ENCODE results near the gene PRDM1.

Gene PRDM1

DNA sequence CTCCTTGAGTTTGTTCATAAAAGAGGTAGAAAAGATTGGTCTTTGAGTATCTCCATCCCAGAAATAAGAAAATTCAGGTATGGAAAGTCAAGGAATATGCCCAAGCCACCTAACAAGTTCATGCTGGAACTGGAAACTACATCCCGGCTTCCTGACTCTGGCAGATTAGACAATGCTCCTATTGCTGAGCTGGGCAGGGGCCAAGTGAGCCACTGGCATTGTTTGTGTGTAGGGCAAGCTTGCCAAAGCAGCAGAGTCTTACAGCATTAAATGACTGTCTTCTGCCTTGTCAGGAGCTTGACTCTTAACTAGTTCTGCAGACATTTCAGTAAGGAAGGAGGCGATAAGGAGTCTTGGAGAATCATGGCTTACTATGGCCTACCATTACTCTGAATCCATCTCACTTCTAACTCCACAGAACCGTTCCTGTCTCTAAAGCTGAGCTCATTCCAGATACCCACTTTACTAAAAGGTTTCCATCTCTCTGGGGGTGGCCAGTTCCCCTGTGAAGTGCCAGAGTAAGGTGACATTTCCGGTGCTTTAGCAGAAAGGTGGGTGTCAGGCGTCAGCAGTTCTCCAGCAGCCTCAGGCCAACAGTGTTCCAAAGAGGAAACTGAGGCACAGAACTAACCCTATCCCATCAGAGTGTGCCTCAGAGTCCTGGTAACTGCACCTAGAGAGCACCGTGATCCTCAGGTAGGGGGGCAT is 30.1 kb downstream of the PRDM1 start:
- no peak for DNase-seq (ENCODE audit: low spot score)

DNA sequence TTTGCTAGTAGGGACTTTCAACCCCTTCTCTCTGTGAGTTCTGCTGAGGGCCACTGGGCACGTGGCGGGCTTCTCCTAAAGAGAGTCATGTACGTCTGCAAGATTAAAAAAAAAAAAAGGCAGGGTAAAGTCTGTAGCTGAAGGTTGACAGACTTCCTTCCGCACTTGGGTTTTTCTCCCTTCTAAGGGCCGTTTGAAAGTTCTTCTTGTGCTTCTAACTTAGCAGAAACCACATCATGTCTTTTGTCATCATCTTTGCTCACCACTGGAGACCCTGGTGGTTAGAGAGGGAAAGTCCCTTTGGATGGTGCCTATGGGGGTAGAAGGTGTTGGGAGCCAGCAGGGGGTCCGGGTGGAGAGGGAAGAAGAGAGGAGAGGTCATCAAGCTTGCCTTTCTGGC is 31.4 kb downstream of the PRDM1 start:
- no peak for DNase-seq (ENCODE audit: low spot score)

DNA sequence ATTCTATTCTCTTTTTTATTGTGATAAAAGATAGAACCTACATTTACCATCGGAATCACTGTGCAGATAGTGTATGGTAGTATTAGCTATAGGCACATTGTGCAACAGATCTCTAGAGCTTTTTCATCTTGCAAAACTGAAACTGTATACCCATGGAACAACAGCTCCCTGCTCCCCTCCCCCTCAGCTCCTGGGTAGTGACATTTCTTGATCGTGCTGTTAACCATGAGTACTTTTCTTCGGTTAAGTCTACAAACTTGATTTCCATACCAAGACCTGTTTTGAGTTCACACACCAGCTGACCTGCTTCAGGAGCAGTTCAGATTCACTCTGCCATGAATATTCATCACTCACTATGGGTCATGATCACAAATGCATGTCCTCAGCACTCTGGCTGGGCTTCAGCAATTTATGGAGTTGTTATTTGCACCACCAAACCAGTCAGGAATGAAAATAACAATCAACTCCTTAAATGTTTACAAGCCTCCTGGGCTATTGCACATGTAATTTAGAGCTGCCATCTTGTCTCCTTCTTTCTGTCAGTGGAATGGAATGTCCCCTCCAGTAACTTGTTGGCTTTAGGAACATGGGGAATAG is 32.8 kb downstream of the PRDM1 start:
- no peak for DNase-seq (ENCODE audit: low spot score)

DNA sequence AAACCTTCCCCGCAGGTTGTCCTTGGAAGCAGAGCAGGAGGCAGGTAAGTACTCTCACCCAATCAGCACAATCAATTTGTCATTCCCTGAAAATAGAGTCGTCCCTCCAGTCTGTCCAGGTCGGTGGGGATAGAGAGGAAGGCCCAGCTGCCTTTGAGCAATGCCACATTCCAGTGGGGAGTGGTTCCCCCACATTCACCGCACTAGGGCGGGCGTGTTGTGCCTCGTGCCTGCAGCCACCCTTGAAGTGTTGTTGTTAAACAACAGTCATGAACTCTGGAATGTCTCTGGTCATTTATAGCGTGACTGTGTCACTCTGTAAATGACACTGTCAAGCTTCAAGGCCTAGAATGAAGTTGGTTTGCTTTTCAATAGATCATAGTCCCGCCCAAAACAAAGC is 33.4 kb downstream of the PRDM1 start:
- DNase-seq (ENCODE audit: low spot score), result no peak

DNA sequence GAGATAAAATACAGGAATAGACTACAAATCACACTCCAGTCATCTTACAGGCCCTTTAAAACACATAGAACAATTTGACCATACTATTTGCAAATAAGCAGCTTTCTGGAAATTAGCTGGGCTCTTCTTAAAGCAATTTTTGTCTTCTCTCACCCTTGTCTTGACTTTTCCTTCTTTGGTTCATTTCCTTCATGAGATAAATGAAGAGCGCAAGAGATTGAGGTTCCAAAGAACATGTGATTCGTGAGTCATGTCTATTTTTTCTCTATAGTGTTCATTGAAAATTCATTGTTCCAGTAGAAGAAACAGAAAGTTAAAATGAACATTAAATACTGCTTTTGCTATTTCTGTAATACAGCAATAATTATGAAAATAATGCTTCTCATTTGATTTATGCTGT is 33.9 kb downstream of the PRDM1 start:
- no peak for DNase-seq (ENCODE audit: low spot score)

DNA sequence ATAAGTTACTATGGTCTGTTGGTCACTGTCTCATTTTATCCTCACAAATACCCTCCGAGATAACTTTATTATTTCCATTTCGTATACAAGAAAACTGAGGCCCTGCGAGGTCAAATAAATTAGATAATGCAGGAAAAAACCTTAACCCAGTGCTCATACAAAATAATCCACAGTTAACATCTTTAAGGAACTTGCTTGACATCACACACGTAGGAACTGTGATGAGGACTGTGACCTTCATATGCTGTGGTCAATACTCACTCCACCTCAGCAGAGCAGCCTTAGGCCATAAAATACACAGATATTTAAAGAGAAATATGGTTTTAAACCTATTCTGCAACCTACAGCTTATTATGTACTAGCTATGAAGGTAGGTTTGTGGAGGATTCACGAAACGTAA is 34.3 kb downstream of the PRDM1 start:
- DNase-seq (ENCODE audit: low spot score), result no peak

DNA sequence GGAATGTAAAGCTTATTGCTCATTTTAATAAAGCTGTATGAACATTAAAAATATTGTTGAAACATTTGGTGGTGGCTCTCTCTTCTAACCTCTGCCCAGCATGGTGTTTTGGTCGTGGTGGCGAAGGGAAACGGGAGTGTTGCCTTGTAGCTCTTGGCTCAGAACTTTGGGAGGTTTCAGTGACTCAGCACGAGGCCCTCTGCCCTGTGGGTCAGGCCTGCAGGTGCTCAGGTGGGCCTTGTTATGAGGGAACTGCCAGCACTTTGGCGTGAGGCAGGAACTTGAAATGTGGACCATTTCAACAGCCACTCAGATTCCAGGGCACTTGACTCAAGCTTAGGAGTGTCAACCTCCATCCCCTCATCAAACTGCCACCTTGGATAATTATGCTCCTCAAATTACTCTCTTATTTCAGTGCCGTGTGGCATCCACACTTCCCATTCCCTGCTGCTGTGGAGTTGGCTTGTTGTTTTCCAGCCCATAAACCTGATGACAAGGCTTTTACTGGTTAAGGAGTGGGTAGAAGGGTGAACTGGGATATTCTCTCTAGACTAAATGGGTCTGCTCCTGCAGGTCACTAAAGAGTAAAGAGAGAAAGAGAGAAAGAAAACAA is 36.3 kb downstream of the PRDM1 start:
- DNase-seq (ENCODE audit: low spot score), result no peak

DNA sequence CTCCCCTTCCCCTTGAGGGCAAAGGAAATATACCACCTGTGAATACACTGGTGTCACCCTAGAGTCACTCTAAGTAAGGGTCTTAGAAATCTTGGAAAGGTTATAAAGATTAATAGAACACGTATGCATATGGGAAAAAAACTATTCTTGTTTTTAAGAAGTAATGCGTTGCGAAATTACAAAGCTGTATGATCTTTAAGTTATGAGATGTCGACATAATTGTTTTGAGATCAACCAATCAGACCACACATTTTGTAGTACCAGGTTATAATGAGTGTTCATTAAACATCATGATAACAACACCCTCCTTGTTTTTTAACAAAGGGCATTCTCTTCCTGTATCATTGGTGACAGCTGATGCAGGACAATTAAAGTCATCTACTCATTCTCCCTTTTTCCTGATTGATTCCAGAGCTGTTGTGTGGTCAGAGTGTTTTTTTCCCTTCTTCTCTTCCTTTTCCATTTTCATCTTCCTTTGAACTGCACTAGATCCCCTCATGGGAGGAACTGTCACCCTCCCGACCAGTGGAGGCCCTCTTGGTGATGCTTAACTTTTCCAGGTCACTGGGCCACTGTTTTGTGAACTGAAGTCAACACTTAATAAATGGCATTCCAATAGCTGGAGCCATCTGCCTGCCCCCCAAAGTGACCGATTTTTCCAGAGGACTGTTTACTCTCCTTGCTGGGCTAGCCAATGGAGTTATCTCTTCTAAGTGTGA is 37.0 kb downstream of the PRDM1 start:
- no peak for DNase-seq (ENCODE audit: low spot score)

DNA sequence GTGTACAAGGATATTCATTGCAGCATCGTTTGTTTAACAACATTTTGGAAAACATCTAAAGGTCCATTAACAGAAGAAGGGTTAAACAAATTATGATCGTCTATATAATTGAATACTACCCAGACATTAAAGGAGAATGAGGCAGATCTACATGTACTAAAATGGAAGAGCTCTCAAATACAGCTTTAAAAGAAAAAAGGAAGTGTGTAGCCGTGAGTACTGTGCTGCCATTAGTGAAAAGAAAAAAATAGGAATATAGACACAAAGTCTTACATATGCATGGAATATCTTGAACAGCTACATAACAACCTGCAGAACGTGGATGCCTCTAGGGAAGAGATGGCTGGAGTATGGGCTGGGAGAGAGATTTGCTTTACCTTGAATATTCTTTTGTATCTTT is 37.9 kb downstream of the PRDM1 start:
- no peak for DNase-seq (ENCODE audit: low spot score)

DNA sequence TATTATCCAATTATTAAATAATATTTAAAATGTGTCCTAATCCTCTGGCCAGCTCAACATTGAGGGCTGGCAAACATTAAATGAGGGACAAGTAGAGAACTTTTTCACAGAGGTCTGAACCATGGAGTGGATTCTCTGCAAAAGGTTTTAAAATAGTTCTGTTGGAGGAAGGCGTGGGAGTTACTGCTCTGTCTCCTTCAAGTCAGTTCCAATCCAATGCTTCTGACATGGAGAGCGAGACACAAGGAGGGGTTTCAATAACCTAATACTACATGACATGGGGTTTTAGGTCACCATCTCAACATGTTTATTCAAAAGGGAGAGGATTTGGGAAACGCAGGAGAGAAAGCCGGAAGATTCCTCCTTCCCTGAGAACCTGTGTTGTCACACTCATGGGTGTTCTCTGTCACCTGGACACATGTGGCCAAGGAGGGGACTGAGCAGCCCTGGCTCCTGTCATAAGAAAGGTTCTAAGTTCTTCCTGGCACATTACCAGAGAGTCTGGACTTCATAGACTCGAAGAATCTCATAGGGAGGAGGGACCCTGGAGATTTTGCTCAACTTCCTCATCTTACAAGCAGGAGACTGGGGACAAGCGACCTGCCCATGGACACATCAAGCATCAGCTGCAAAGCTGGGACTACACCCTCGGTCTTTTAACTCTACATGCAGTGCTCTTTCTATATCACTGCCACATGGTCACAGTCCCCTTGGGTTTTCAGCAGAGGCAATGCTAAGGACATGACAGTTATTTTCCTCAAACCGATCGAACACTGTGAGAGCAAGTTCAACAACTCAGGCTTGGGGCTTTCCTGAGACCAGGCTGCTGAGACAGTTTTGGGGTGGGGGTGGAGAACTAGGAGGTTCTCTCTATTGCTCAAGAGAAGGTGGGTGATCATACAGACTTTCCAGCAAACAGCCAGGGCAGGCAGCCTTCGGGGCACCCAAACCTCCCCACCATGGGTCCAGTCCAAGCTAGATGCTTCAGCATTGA is 38.6 kb downstream of the PRDM1 start:
- no peak for DNase-seq (ENCODE audit: low spot score)

DNA sequence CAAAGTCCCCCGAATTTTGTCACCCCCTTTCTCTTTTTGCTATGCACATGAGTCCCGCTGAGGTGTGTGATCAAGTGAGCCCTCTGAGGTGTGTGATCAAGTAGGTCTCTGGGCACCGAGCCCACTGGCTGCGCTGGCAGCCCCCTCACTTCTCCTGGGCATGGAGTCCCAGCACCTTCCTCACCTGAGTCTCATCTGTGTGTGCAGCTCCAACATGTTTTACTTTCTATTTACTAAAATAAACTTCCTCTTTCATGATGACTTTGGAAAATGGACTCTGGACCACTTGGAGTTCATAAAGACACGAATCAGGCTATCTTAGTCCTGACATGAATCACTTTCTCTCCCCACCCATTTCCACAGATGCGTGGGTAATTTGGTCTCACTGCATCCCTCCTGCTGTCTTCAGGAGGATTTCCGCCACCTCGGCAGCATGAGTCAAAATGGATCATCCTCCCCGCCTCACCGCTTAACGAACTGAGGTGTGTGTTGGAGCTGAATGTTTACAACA is 39.8 kb downstream of the PRDM1 start:
- no peak for DNase-seq (ENCODE audit: low spot score)

DNA sequence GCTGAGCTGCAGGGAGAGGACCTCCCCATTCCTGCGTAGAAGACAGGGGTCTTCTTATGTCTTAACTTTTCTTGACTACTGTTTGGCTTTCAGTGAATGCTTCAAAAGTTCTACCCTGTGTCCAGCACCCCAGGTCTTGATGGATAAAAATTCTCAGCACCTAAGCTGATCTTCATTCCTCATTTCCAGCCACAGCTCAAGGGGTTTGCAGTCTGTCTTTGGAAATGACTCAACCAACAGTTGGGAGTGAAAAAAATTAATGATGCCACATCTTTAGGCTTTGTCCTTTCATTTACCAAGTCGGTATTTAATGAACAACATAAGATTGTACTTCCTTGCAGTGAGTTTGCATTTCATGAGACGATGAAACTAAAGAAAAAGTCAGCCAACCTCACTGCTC is 40.3 kb downstream of the PRDM1 start:
- DNase-seq (ENCODE audit: low spot score), result no peak

DNA sequence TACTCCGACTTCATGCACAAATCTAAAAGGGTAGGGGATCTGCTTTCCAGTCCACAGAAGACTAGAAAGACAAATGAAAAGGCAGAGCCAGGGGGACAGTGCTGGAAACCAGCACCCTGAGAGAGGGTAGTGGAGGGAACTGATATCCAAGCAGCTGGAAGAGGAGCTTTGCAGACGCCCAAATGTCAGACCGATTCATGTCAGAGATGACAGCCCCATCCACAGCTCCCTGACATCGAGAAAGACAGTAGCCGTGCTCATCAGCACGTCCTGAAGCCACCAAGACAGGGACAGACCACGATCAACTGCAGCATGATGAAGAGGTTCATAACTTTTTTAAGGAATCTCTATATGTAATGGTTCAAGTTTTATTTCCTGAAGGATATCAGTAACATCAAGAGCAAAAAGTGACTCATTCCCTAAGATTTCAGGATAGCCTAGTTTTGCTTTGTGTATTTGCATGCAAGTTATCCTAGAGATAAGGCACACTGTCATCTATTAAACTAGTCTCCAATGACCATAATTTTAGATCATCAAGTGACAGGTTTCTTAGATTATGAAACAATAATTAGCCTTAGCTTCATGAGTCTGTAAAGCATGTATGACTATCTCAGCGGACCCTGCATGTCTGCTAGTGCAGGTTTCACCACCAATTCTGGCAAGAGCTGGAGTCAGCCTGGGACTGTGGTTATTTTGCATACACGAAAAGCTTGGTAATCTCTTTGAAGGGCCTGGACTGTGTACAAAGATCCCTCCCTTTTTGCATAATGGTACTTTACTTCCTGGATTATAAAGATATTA is 43.0 kb downstream of the PRDM1 start:
- no peak for DNase-seq (ENCODE audit: low spot score)

DNA sequence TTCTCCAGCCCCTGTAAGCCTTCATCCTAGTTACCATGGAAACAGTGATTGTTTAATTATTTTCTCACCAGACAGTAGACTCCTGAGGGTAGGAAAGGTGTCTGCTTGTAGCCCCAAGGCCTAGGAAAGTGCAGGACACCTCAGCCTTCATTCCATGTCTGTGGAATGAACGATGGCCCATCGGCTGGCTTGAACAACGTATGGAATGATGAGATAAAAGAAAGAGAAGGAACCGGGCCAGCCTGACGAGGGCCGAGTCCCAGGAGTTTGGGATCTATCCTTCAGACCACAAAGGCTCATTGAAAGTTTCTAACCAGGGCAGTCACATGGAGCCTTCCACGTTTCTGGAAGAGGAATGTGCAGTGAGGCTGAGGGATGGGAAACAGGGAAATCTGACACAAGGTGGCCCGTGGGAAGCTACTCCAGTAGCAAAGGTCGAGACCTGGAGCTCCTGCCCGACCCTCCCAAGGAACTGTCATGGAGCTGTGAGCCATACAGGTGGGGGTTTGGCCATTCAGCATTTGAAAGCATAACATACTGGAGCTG is 46.1 kb downstream of the PRDM1 start:
- DNase-seq (ENCODE audit: low spot score), result no peak

DNA sequence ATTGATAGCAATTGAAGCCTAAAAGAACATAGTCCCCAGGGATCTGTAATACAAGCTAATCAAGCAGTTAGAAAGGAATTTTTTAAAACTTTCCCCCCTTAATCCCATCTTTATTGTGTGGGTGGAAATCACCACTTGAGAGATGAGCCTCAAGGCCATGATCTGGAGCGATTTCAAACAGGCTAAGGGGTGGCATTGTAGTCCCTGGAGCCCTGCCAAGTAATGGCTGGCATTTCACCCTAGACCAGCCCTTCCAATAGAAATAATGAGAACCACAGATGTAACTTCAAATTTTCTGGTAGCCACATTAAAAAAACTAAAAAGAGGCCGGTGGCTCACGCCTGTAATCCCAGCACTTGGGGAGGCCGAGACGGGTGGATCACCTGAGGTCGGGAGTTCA is 46.9 kb downstream of the PRDM1 start:
- DNase-seq (ENCODE audit: low spot score), result no peak

DNA sequence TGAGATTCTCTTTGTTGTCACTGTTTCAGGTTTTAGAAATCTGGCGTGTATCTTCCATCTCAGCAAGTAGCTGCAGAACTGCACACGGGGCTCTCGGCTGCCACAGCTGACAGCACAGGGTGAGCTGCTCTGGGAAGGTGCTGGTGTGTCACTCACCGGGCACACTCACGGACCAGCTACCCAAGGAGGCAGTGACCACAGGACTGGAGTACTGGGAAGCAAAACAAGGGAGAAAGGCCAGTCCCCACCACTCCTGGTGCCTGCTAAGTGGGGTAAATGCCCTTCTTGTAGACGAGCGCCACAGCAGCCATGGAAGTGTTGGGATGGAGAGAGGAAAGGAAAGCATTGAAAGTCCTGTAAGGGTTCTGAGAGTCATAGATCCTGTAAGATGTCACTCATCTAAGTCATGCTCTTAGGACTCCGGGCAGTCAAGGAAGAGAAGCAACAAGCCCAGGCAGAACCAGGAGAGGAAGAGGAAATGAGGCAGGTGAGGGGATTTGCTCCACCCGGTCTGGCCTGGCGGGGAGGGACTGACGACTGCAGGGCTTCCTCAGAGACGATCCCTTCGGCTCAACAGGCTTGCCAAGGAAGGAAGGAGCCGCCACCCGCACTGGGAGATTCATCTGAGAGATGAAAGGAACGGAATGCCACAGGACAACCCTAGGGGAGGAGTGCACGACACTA is 48.1 kb downstream of the PRDM1 start:
- DNase-seq (ENCODE audit: low spot score), result no peak

DNA sequence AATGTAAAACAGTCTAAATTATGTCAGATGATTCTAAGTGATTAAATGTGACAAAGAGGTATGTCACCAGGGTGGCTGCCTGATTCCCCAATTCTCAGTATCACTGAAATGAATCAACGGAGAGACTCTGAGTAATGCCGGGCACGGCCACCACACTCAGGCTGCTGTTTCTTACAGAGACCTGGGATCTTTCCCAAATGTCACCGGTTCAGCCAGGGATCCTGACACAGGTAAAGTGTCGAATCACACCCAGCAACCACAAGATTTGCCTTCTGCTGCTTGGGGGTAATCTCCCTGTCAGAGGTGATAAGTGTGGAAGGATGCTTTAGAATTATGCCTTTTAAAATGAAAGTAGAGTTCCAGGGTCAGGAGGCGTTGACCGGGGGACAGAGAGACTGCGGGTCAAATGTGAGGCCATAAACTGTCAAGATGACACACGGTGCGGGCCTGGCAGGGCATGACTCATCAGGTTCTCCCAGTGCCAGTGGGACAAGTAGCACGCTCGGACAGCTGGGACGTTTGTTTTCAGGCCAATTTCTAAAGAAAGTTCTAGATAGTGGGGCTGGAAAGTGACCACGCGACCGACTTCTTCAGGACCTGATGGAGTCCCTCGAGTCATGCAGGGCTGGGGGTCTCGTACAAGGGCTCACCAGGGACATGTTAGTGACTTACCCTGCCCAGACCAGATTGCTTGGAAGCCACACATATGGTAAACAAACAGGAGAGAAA is 48.9 kb downstream of the PRDM1 start:
- no peak for DNase-seq (ENCODE audit: low spot score)

DNA sequence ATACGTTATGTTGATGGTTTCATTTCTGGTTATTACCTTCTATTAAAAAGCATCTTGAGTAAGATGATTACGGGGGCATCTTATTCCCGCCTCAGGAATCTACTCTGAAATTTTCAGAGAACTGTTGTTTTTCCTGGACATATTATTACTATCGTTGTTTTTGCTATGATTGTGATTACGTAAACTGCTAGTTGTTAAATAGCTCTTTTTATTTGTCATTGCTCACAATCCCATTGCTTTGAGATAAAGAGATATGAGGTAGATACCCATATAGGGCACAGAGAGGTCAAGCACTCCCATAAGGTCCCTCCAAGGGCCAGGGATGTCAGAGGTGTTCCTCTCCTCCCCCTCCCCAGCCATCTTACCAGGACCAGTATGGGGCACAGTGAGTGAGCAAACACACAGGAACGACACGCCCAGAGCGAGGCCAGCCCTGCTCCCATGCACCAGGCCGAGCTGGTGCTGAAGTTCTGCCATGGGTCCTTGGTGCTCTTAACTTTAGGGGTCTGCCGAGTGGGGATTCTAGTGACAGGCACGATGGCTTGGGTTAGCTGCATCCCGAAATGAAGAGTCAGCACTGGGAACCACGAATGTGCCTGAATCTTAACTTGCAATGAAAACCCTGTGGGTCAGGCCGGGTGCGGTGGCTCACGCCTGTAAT is 49.9 kb downstream of the PRDM1 start:
- DNase-seq (ENCODE audit: low spot score), result no peak

DNA sequence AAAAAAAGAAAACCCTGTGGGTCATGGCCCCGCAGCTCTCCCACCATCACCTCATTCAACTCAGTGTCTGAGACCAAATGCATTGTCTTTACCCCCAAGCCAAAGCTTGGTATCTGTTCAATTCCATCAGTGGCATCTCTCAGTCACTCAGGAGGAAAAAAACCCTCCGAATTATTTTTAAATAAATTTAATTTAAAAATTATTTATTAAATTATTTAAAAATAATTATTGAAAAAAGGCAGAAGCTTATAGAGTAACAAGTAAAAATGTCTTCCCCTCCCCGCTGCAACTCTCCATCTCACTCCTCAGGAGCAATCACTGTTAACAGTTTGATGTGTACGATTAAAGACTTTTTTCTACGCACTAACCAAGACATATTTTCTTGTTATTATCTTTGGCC is 50.7 kb downstream of the PRDM1 start:
- no peak for DNase-seq (ENCODE audit: low spot score)

Data from hematopoietic multipotent progenitor cell treated with erythropoietin and hydrocortisone succinate and interleukin-3 and kit ligand, for 17 days (in vitro differentiated cells).